Putamen (tissue), 1 donor: ENCODE measurements around the gene ZFPM1.

Source experiments
- DNase-seq: peaks from one replicate; pipeline ENCODE4 v3.0.0-alpha.2; 2016; ENCODE audit warnings: low spot score

Gene ZFPM1

GRCh38 chr16:88497561-88498462, 44.7 kb downstream of the ZFPM1 start:
- no peak for DNase-seq

GRCh38 chr16:88498576-88499208, 45.6 kb downstream of the ZFPM1 start:
- DNase-seq: no peak

GRCh38 chr16:88499292-88499691, 46.2 kb downstream of the ZFPM1 start:
- no peak for DNase-seq

- DNase-seq: no peak
These were observed 46.8 kb downstream of the ZFPM1 start for GRCh38 chr16:88499836-88500251.

- no peak for DNase-seq
These were observed 47.2 kb downstream of the ZFPM1 start for GRCh38 chr16:88500255-88500661.

- DNase-seq: no peak
These were observed 49.3 kb downstream of the ZFPM1 start for GRCh38 chr16:88502371-88502770.

- no peak for DNase-seq
These were observed 49.7 kb downstream of the ZFPM1 start for GRCh38 chr16:88502776-88503280.

GRCh38 chr16:88503374-88503770, 50.3 kb downstream of the ZFPM1 start:
- no peak for DNase-seq

GRCh38 chr16:88503771-88504488, 50.9 kb downstream of the ZFPM1 start:
- DNase-seq: no peak

- DNase-seq: no peak
These were observed 51.7 kb downstream of the ZFPM1 start for GRCh38 chr16:88504489-88505404.

- DNase-seq: no peak
These were observed 52.5 kb downstream of the ZFPM1 start for GRCh38 chr16:88505405-88506082.

- no peak for DNase-seq
These were observed 53.6 kb downstream of the ZFPM1 start for GRCh38 chr16:88506723-88507122.

GRCh38 chr16:88507231-88507743, 54.2 kb downstream of the ZFPM1 start:
- no peak for DNase-seq

GRCh38 chr16:88508376-88508867, 55.3 kb downstream of the ZFPM1 start:
- DNase-seq: no peak

- DNase-seq: no peak
These were observed 56.0 kb downstream of the ZFPM1 start for GRCh38 chr16:88508868-88509748.

- DNase-seq: no peak
These were observed 56.6 kb downstream of the ZFPM1 start for GRCh38 chr16:88509749-88510069.

GRCh38 chr16:88510091-88510994, 57.3 kb downstream of the ZFPM1 start:
- no peak for DNase-seq

- DNase-seq: no peak
These were observed 58.0 kb downstream of the ZFPM1 start for GRCh38 chr16:88511060-88511459.
